ENCODE data around the gene ONECUT1. TPM values are rescaled to one million over a fixed set of nuclear protein-coding genes. Genes with fewer than 3 reads are reported as not detected.

Gene ONECUT1
- total and polyA plus RNA-seq, 7 donors, result not detected

DNA sequence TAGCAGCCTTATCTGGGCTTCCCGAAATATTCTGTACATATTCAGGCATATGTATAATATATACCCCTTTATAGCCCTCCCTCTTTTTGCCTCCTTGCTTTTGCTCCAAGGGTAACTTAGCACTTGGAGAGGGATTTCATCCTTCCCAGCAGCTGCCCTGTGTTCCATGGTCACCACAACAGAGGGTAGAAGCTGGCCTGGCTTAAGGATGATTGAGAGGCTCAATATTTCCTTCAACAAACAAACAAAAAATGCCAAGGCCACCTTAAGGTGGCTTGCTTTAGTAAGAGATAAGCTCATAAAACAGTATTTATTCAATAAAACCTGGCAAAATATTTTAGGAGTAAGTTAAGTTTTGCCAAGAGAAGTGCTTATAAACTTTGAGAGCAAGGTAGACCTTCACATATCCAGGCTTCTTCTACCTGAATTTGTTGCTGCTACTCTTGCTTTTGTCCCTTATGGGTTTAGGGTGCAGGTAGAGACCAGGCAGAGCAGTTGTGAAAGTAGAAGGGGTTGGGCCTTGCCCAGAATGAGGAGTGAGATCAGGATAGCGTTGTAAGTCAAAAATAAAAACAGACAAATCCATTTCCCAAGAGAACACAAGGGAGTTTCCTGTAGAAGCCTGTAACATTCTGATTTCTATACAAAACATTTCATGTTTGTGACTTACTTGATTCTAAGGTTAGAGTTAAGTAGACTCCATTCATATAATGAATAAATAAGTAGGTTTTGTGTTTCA lies 58.2 kb downstream of the ONECUT1 start:
- DNase-seq (no peak), ATAC-seq (peak in 3 of 4 donors; percentile 34 to 50 (median 41))
- no peaks in the 10 kb centered on the region for H3K9me3 ChIP-seq
- TF ChIP-seq, protein P1, sequence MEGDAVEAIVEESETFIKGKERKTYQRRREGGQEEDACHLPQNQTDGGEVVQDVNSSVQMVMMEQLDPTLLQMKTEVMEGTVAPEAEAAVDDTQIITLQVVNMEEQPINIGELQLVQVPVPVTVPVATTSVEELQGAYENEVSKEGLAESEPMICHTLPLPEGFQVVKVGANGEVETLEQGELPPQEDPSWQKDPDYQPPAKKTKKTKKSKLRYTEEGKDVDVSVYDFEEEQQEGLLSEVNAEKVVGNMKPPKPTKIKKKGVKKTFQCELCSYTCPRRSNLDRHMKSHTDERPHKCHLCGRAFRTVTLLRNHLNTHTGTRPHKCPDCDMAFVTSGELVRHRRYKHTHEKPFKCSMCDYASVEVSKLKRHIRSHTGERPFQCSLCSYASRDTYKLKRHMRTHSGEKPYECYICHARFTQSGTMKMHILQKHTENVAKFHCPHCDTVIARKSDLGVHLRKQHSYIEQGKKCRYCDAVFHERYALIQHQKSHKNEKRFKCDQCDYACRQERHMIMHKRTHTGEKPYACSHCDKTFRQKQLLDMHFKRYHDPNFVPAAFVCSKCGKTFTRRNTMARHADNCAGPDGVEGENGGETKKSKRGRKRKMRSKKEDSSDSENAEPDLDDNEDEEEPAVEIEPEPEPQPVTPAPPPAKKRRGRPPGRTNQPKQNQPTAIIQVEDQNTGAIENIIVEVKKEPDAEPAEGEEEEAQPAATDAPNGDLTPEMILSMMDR (IDR thresholded peaks at IDR 0.05), result no peak
- 51 to 63% (median 55%) methylated on average over 2 of the region's 2 CpGs for WGBS, 3 donors
- H3K4me1 ChIP-seq, result peaks cover 42% of the 10 kb centered on the region
- no peaks in the 10 kb centered on the region for H3K36me3 ChIP-seq (ENCODE audit: insufficient read depth in 1 of 2, low read depth in 1 of 2)
- H3K27ac ChIP-seq, result peak overlapping the region; percentile 78
- intact Hi-C loops (cut with DNase I), result loop anchor here (5.0 to 10.0 kb wide), 4 partner anchors 105 to 405 kb away; no protein-coding TSS in a partner anchor
- H3K27me3 ChIP-seq (ENCODE audit: insufficient read depth in 3 of 3, low read length in 2 of 3), result no peaks in the 10 kb centered on the region
- H3K4me3 ChIP-seq, result no peak overlapping the region

DNA sequence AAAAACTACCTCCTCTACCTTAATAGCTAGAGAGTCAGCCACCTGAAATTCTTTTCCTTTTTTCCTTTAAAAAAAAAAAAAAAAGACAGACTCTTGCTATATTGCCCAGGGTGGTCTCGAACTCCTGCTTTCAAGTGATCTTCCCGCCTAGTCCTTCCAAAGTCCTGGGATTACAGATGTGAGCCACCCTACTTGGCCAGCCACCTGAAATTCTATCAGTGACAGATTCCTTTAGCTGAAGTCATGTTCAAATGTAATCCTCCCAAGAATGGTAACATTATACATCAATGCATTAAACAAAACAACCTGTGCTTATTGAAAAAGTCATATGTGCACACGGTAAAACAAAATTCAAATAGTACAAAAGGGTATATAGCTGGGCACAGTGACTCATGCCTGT lies 59.1 kb downstream of the ONECUT1 start:
- 46 to 49% (median 47%) methylated on average over 3 of the region's 3 CpGs for WGBS, 3 donors
- H3K4me1 ChIP-seq, result peaks cover 42% of the 10 kb centered on the region
- intact Hi-C loops (cut with DNase I), result loop anchor here (5.0 to 10.0 kb wide), 4 partner anchors 104 to 404 kb away; no protein-coding TSS in a partner anchor
- DNase-seq (no peak), ATAC-seq (peak in 3 of 4 donors; percentile 35 to 59 (median 57))
- no peaks in the 10 kb centered on the region for H3K9me3 ChIP-seq
- H3K27ac ChIP-seq, result peak overlapping the region; percentile 78
- H3K4me3 ChIP-seq, result no peak overlapping the region
- no peaks in the 10 kb centered on the region for H3K36me3 ChIP-seq (ENCODE audit: insufficient read depth in 1 of 2, low read depth in 1 of 2)
- TF ChIP-seq, protein P1 (IDR thresholded peaks at IDR 0.05), result no peak
- no peaks in the 10 kb centered on the region for H3K27me3 ChIP-seq (ENCODE audit: insufficient read depth in 3 of 3, low read length in 2 of 3)

DNA sequence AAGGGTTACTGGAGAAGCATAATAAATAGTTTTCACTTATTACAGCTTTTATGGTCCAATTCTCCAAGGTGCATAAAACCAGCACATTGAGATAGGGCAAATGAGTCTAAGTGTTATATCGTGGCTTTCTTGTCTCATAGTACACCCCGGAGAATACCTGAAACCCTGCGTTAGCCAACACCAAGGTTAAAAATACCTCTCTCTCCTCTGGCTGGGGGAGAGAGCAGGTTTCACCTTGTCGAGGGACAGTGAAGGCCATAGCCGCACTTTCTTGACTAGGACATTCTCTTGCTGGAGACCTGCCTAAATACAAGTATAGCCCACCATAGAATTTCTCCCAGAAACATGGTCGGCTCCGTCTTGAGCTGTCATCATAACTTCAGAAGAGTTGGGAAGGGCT lies 59.5 kb downstream of the ONECUT1 start:
- H3K27ac ChIP-seq, result peak overlapping the region; percentile 78
- no peaks in the 10 kb centered on the region for H3K36me3 ChIP-seq (ENCODE audit: insufficient read depth in 1 of 2, low read depth in 1 of 2)
- H3K9me3 ChIP-seq, result no peaks in the 10 kb centered on the region
- TF ChIP-seq, protein P1 (IDR thresholded peaks at IDR 0.05), result no peak
- ATAC-seq, result peak in 3 of 4 donors; percentile 28 to 45 (median 44)
- H3K4me1 ChIP-seq, result peaks cover 42% of the 10 kb centered on the region
- no peak overlapping the region for H3K4me3 ChIP-seq
- WGBS, 3 donors, result 40 to 59% (median 48%) methylated on average over 7 of the region's 7 CpGs
- H3K27me3 ChIP-seq (ENCODE audit: insufficient read depth in 3 of 3, low read length in 2 of 3), result no peaks in the 10 kb centered on the region
- DNase-seq, result no peak
- intact Hi-C loops (cut with DNase I), result loop anchor here (5.0 to 10.0 kb wide), 4 partner anchors 103 to 403 kb away; no protein-coding TSS in a partner anchor

DNA sequence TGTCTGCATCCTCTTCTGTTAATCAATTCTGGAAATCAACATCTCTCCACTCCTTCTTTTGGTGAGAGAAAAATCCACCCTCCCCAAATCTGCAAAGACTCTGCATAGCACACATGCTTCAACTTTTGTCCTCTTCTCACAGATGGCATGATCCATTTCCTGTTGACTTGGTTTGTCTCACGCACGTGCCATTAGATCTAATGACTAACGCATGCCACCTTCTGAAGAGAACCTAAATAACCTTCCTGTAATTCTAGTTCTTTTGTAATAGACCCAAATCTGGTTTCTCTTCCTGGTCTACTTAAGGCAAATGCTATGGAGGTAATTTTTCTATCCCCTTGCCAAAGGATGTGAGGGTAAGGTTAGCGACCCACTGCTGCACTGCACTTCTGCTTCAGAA lies 60.0 kb downstream of the ONECUT1 start:
- WGBS, 3 donors, result 34 to 46% (median 38%) methylated on average over 4 of the region's 4 CpGs
- intact Hi-C loops (cut with DNase I), result loop anchor here (5.0 to 10.0 kb wide), 4 partner anchors 103 to 403 kb away; no protein-coding TSS in a partner anchor
- Histone ChIP-seq H3K27ac (peak overlapping the region; percentile 78), H3K36me3 (ENCODE audit: insufficient read depth in 1 of 2, low read depth in 1 of 2) (no peaks in the 10 kb centered on the region), H3K27me3 (ENCODE audit: insufficient read depth in 3 of 3, low read length in 2 of 3) (no peaks in the 10 kb centered on the region), H3K9me3 (no peaks in the 10 kb centered on the region), H3K4me1 (peaks cover 42% of the 10 kb centered on the region), H3K4me3 (no peak overlapping the region)
- peak in 3 of 4 donors; percentile 45 to 69 (median 55) for ATAC-seq
- TF ChIP-seq, protein P1 (IDR thresholded peaks at IDR 0.05), result no peak
- no peak for DNase-seq

Data from psoas muscle (tissue), 8 donors.